Tongue (tissue), 2 donors: ENCODE data around the gene PI4KA. TPM values are rescaled to one million over a fixed set of nuclear protein-coding genes. Genes with fewer than 3 reads are reported as not detected.
"Not testable (repeated sequence)": the region's sequence is repeated elsewhere in the genome, so short reads cannot be mapped to it uniquely, and the experiment has no call there.

ENCODE experiments used
- DNase-seq: peaks from one replicate; pipeline ENCODE4 v3.0.0-alpha.2; 2015
- total RNA-seq: library from RNA; depleted of rRNA; stranded (reverse); fragments of >200 nt; gene quantifications from one replicate; pipeline ENCODE4 v1.2.3, GENCODE V29; 2014

The PI4KA gene
- total RNA-seq, 1 donor from 2014 or later = 38.1 TPM

DNA sequence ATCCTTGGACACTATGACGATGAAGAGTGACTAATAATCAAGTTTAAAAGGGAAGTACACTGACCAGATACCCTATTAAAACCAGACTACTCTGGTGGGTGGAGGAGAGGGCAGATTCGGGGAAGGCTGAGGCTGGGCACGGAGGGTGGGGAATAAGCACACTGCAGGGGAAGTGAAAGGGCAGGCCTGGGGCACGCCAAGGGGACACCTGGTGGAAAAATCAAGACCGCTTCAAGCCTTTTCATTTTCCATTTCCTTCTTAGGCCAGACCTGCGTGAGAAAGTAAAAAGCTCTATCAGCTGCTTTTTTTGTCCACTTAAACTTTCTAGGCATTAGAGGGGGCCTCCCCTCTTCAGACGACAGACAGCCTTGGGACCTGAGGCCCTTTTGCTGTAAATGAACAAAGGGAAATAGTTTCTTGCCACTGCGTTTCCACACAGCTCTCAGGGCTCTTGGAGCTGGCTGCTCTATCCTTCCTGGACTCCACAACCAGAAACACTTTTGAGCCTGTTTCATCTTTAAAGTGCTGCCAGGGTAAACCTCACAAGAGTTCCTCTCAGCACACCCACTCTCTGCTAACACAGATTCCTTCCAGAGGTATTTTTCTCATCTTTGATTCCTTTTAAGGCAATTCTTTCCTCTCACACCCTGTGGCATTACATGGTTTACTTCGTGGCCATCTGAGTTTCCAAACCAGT lies 109.7 kb downstream of the PI4KA start:
- peak; percentile 40 for DNase-seq

DNA sequence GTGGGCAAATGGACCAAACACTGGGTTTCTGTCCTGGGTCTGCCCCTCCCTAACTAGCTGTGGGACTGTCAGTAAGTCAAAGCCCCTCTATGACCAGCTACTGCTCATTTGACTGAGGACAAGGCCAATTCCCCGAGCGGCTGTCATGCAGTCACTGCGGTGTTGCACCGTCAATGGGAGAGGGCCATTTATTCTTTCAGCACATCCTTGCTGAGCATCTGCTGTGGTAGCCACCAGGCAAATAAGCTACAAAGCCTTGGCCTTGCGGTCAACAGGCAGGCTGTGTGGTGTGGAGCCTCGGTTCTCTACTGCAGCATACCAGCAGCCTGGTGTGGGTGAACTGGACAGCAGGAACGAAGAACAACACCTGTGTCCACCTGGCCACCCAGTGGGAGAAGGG lies 110.5 kb downstream of the PI4KA start:
- no peak for DNase-seq

DNA sequence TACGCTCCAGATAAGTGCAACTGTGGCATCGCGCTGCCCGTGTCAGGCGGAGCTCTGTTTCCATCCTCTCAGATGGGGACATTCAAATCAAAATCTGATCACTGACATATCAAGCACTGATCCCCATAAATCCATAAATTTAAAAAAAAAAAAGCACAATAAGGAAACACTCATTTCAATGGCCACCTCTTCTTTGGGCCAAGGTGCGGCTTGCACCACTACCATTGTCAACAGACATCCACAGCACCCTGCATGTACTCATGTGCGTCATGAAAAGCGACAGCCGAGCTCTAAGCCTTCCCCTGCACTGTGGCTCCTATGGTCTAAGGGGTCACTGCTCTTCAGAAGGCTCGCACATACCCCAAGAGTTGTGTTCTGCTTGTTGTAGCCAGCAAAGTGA lies 111.4 kb downstream of the PI4KA start:
- DNase-seq = no peak

DNA sequence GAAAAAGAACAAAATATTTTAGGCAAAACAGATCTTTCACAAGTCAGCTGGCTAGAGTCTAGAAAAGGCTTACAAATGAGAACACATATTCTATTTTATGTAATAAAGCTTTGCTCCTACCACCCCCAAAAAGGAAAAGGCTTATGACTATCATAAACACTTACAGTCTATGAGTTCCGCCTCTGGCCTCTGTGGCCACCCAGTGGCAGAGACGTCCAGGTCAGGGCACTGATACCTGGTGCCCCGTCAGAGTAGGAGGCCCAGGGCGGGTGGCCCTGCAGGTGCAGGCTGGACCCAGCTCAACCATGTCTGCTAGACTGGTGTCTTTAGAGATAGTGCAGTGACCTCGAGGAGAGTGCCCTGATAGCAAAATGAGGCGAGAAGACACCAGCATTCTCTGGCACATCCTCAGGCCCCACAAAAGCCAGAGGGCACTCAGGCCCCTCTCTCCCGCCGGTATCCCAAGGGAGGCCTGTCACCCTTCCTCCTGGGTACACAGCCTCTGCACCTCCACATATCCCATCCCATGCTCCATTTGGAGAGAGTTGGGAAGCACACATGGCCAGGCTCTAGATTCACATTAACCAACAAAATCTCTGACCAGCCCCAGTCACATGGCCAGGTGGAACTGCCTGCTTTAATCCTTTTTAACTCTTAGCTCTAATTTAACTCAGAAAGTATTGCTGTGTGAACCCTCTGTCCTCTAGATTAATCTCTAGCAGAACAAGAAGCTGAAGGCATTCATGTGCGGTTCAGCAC lies 112.0 kb downstream of the PI4KA start:
- DNase-seq = no peak

DNA sequence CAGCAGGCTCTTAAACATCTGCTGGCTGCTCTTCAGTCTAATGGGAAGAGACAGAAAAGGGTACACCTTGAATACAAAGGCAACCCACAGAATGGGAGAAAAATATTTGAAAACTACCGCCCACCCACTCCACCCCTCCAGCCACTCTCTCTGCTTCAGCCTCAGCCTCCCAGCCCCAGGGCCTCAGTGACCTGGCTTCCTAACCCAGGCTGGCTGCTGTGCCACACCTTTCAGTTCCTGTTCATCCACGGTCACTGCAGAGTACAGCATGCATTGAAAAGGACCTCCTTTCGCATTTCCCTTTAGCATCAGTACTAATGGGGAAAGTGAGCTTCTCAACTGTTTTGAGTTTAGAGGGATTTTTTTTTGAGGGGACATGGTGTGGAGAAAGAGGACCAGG lies 113.5 kb downstream of the PI4KA start:
- DNase-seq = no peak

DNA sequence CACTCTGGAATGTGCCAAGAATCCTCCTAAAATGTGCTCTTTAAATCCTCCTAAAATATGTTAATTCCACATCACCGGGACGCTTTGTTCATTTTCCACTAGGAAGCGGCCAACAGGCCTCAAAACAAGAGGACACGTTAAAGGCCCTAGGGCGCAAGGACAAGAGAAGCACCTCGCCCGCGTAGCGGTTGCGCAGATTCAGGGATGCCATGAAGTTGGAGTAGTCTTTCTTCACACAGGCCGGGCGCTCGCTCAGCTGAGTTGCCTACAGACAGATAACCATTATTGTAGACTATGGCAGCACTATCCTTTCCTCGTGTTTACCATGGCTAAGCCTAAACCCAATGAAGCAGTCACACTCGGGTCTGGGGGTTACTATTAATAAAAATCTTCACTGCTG lies 114.2 kb downstream of the PI4KA start:
- DNase-seq = no peak

DNA sequence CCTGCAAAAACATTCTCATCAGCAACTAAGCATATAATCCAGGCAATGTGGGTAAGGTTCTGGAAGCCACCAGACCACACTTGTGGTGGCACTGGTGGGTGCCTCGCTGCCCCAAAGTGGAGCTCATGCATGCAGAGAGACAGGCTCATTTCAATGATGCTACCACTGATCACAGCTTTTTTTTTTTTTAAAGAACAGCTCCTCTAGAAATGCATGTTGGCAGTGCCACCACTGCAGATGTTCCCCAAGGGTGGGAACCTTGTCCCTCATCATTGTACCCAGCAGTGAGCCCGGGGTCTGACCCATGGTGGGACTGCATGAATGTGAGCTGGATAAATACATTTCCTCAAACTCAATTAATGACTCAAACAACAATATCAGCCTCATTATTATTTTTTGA lies 115.8 kb downstream of the PI4KA start:
- no peak for DNase-seq

DNA sequence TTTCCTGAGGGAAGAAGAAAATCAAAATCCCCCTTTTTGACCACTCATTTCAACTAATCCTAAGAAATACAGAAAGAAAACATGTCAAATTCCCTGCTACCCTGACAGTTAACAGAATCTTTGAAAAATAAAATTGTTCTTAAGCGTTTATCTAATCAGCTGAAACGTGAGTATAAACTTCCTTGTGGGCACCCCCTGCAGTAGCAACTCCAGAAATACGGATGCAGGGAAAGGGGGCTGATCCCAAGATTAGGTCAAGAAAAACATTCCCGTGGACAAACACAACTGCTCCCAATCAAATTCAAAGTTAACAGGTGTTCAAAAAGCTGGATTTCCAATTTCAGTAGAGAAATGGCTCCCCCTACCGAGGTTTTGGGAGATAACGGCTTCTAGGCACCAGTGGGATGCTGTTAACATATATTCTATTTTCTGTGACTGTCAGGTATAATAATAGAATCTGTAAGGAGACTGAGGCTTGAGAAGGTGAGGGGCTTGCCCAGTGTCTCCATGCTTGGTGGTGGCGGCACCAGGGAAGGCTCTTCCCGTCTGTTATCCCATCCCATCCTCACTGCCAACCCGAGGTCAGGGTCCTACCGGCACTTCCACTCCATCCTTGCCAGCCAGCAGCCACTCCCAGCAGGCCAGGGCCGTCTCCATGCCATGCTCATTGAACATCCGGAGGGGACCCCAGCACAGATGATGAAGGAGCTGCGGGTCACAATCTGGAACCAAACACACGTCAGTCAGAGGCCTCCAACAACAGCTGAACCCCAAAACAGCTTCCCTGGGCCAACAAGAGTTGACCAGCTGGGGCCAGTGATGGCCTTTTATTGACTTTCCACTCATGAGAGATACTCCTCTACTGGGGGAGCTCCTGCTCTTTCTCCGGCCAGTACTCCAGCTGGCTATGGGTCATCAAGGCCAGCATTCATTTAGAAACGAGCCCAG lies 116.7 kb downstream of the PI4KA start:
- peak; percentile 75 for DNase-seq

DNA sequence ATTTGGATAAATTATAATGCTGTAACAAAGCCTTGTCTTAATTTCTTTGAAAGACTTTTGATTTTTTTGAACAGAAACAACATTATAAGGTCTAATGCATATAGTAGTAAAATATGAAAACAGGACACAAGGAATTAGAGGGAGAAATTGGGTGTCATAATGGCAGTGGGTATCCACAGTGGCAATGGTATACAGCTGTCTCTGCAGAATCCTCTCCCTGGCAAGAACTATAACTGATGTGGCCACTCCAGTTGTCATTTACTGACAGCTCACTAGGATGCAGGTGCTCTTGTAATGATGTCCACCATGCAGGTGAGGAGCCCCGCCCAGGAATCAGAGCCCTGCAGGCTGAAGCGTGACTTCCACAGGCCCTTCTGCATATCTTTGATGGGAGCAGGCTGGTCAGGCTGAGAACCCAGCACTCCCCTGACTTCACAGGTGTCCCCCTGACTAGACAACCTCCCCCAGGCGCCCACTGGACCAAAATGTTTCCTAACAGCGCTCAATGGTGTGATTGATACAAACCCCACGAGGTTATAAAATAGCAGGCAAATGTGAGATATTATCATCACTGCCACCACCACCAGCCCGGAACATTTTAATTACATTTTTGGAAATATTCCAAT lies 117.5 kb downstream of the PI4KA start:
- no peak for DNase-seq

DNA sequence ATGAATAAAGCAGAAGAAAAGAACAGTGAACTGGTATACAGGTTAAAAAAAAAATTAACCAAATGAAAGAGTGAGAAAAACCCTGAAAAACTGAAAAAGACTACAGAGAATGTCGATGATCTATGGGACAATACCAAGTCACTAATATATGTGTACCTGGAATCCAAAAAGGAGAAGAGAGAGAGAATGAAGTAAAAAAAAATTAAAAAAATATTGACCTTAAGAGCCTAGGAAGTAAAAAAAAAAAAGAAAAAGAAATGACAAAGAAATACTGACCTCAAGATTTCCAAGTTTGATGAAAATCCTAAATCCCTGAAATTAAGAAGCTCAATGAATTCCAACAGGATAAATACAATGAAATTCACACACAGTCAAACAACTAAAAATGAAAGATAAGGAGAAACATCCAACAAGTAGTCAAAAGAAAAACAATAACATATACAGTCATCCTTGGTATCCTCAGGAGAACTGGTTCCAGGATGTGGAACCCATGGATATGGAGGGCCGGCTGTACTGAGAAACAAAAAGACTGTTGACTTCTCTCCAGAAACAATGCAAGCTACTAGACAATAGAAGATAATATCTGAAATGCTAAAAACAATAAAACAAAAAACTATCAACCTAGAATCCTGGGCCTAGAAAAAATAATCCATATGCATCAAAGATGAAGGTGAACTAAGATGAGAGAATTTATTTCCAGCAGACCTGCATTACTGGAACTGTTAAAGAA lies 118.2 kb downstream of the PI4KA start:
- DNase-seq = no peak

DNA sequence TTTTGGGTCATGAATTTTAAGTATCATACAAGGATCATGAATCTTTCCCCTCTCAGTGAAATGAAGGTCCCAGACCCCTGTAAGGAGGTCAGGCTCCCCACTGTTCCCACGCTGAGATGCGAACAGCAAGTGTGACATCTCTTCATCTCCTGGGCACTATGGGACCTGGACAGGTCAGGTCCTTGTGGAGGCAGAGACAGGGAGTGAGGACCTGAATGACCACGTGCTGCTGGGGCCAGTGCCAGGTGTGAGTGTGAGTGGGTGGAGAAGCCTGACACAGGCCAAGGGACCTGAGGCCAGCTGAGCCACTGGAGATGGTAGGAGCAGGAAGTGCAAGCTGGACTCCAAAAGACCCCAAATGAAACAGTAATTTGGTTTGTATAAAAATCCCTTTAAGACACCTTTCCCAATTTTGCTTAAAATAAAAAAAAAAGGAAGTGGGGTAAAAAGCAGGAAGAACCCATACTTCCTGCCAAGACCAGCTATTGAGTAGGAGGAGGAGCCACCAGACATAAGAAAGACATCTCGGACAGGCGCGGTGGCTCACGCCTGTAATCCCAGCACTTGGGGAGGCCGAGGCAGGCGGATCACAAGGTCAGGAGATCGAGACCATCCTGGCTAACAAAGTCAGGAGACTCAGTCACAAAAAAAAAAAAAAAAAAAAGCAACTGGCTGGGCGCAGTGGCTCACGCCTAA lies 120.1 kb downstream of the PI4KA start:
- DNase-seq = no peak

DNA sequence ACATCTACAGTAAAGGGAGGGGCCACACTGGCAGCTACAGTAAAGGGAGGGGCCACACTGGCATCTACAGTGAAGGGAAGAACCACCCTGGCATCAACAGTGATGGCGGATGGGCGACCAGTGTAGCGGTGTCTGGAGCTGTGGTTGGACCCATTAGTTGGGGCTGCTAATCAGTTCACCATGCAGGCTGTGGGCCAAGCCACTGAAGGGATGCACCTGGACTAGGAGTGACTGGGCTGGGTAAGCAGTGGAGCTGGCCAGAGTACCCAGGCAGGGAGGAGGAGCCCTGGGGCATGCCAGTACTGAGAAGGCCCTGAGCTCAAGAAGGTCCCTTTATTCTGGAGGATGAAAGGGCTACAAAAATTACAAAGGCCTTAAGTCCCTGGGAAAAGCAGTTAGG lies 121.7 kb downstream of the PI4KA start:
- not testable (repeated sequence) for DNase-seq

DNA sequence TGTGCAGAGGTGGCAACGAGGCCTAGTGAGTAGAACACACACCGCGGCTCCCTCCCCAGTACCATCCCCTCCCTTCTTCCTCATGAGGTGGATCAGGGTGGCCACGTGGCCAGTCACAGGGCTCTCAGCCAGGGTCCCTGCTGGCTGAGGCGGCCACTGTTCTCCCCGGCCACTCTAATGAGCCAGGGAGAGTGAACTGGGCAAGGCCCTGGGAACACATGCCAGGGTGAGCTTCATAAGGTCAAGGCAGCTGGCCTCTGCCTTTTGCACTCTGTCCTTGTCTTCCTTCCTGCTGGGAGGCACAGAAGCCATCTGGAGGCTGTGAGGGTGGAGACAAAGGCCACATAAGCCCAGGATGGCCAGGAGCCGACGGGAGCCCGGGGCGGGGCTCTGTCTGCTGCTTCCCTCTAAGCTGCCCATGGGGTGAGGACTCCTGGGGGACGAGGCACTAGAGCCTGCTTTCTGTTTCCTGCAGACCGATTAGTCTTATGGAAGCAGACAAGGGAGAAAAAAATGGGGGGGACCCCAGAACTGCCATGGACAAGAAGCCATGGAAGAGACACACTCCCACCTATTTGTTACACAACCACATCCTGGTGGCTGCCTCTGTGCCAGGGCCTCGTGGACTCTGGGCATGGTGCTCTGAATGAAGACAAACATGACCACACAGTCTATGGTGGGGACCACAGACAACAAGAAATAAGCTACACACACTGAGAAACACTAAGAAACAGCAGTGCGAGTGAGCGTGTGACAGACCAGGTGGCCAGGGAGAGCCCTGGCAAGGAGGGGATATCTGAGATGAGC lies 123.1 kb downstream of the PI4KA start:
- DNase-seq = not testable (repeated sequence)

DNA sequence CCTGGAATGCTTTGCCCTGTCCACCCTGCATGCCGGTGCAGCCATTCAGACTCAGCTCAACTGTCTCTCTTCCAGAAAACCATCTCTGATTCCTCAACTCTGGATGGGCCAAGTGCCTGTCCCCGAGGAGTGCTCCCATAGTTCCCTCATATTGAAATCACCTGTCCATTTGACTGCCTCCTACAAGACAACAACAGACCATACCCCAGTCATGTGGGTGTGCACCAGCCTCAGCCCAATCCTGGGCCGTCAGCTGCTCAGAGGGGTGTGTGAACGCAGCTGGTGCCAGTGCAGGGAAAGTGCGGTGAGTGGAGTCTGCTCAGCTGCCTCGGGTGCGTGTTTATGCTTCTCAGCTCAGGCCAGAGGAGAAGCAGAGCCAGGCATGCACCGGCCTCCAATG lies 126.2 kb downstream of the PI4KA start:
- DNase-seq = peak; percentile 17

DNA sequence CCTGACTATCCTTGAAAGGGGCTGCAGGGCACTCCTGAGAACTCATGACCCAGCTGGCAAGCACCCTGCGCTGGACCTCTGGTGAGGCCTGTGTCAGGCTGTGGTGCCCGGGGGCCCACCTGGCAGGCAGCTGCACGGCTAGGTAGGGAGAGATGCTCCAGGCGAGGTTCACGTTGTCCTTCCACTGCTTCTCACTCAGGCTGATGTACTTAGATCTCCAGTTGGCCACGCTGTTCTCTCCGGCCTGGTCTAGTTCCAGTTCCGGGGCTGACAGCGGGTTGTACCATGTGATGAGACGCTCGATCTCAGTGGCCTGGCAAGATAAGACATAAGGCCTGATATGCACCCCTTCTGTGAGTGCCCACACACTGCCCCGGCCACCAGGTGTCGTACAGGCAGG lies 129.4 kb downstream of the PI4KA start:
- DNase-seq = no peak

DNA sequence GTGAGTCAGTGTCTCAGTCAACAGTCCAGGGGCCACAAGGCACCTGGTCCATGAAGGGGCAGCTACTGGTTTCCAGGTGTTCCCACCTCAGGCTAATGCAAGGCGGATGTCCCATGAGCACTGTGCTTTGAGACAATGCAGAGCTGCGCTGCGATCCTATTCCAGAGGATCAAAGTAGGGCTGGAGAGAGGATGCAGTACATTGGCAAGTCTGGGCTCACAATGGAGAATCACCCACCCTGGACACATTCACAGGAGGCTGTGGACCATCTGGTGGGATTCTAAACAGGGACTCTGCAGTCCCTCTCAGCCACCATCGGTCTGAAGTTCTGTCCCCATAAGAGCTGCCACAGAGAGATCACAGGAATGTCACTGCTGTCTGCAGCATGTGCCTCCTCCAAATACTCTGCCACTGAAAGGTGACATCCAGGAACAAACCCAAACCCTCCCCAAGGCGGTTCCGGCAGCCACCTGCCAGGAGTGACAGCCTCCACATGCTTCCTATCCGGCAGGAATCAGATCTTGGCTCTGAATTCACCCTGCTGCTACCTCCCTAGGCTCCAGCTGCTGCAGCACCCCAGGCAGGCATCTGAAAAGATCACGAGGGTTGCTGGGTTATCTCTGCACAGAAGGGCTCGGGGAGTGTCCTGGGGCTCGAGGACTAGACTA lies 130.0 kb downstream of the PI4KA start:
- no peak for DNase-seq

DNA sequence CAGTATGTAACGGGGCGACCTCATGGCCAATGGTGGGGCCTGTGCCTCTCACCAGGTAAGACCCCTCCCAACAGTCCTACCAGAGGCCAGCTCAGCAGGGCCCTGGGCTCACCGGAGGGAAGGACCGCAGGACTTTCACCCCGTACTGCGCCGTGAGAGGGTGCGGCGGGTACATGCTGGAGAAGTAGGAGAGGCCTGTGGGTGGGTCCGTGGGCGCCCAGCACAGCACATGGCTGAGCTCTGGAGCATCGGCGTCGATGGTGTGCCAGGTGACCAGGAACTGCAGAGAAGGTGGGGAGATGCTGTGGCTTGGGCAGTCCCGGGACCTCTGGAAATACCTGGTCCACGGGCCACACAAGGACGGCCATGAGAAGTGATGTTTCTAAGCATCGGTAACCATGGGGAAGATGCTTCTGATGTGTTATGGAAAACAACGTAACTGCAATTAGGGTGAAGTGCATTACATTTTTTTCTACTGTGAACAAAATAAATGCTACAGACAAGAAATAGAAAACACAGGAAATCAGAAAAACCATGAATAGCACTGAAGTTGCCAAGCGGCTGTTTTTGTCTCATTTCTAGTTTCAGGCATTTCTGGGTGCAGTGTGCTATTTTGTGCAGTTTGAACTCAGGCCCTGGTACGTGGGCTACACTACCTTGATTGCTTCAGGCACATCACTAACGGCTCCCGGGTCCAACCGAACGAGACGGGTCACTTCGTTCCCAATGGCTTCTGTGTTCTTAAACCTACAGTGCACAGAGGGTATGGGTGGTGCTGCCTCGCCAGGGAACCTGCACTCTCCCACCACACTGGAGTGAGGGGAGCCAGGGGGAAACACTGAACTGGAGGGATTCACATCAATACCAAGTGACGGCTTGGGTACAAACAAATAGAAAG lies 131.2 kb downstream of the PI4KA start:
- DNase-seq = no peak

DNA sequence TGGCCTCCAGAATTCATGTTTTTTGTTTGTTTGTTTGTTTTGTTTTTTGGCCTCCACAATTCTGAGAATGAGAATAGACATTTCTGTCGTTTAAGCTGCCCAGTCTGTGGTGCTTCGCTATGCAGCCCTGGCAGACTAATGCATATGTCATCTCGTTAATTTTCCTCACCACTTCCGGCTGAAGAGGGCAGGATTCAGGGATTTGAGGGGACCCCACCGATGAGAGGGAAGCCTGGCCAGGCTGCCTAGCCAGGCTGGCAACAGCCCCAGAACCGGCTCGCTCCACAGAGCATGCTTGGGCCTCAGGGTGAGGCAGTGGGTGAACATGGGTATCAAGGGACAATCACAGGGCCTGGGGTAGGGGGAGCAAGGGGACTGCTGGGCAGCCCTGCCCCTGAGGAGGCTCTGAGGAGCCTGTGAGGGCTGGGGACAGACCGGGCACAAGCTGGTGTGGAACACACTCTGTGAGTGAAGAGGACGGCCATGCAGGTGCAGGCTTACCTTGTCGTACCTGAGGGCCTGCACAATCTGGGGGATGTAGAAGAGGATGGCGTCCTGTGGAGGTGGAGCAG lies 132.5 kb downstream of the PI4KA start:
- no peak for DNase-seq
